Epithelial cell of alveolus of lung (primary cell): ENCODE results near the gene FNDC10. TPM values are rescaled to one million over a fixed set of nuclear protein-coding genes. Genes with fewer than 3 reads are reported as not detected.

Source experiments
- total RNA-seq: library from RNA; depleted of rRNA; stranded (reverse); fragments of >200 nt; gene quantifications from 2 replicates; pipeline ENCODE4 v1.2.1, GENCODE V29; 2015

The FNDC10 gene
- total RNA-seq, result 5.6 and 6.3 TPM in 2 replicates

DNA sequence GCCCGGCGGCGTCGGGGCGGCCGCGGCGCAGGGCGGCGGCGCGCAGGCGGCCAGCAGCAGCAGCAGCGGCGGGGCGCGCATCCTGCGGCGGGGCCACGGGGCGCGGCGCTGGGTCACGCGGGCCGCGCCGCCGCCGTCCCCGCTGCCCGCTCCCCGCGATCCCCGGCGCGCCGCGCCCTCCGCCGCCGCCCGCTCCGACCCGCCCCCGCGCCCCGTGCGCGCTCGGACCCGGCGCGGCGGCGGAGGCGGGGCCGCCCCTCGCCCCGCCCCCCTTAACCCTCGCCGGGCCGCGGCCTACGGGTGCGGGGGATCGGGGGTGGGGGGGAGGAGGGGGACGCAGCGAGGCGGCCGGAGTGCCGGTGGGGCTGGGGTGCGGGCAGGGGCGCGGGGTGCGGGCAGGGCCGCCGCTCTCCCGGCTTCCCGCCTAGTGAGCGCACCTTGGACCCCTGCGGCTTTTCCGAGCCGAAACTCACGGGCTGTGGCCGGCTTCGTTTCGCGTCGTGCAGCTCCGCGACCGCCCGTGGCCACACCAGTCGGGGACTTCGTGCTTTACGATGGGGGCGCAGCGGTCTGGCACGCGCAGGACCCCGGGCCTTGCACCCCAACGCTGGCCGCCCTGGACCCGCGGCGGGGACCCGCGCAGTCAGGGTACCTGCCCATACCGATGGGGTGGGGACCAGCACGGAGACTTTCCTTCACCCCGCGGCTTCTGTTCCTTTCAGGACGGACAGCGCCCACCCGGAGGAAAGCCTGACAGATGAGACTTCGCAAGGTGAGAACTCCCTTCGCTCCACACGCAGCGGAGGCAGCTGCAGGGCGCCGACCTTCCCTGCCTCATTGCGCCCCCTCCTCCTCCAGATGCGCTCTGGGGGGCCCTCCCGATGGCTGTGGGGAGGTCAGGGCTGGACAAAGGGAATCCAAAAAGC is at the start of gene FNDC10:
FNDC10 (minus strand) TSS at position 201 of the 926 bp plus-strand sequence; CDS start at position 81, 120 bp downstream.

DNA sequence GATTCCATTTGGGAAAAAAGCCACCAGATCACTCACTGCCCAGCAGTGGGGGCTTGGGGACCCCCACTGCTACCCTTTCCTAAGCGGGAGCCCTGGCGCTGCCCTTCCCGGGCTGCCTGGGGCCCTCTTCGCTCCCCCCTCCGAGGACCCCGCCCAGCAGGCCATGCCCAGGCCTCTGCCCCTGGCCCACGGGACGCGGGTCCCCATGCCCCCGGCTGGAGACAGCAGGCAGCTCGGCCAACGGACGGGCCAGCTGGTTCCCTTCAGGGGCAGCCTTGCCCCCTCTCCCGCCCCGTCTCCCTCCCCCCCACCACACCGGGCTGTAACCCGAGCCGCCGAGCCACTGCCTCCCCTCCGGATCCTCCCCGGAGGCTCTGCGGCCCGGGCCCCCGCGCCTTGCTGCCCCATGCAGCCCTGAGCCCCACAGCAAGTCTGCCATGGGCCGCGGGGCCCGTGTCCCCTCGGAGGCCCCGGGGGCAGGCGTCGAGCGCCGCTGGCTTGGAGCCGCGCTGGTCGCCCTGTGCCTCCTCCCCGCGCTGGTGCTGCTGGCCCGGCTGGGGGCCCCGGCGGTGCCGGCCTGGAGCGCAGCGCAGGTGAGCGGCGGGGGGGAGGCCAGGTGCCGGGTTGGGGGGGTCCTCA is 32.0 kb upstream of the FNDC10 start, which contains the start of gene MMP23B:
MMP23B (plus strand) TSS at position 392 of the 639 bp plus-strand sequence; CDS start at position 438, 46 bp downstream.

DNA sequence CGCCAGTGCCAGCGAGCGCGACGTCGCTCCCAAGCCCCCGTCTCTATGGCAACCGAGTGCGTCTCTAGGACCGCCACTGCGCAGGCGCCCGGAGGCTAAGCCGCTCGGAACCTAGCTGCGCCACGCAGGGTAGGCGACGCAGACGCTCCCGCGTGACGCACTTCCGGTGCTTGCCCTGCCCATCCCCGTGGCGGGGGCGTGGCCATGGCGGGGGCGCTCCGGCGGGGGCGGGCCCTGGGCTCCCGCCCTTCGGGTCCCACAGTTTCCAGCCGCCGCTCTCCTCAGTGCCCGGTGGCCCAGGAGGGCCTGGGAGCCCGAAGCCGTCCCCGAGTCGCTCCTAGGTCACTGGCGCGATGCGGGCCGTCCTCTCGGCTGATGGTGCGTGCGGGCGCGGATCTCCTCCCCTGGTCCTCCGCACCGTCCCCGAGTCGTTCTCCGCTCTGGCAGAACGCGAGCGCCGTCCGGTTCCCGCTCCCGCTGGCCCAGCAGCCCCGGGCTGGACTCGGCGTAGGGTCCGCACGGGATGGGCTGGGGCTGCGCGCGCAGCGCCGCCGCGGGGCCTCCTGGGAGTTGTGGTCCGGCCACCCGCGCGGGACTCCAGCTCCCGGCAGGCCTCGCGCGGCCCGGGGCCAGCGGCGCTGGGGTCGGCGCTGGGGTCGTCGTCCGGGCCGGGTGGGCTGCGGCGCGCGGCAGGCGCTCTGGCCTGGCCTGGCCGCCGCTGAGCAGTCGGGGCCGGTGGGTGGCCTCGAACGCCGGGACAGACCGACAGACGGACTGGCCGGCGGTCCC is 15.5 kb upstream of the FNDC10 start, which contains the start of gene MIB2:
MIB2 (plus strand) TSS at position 245 of the 789 bp plus-strand sequence. CDS start 7,953 bp downstream, outside the sequence.

DNA sequence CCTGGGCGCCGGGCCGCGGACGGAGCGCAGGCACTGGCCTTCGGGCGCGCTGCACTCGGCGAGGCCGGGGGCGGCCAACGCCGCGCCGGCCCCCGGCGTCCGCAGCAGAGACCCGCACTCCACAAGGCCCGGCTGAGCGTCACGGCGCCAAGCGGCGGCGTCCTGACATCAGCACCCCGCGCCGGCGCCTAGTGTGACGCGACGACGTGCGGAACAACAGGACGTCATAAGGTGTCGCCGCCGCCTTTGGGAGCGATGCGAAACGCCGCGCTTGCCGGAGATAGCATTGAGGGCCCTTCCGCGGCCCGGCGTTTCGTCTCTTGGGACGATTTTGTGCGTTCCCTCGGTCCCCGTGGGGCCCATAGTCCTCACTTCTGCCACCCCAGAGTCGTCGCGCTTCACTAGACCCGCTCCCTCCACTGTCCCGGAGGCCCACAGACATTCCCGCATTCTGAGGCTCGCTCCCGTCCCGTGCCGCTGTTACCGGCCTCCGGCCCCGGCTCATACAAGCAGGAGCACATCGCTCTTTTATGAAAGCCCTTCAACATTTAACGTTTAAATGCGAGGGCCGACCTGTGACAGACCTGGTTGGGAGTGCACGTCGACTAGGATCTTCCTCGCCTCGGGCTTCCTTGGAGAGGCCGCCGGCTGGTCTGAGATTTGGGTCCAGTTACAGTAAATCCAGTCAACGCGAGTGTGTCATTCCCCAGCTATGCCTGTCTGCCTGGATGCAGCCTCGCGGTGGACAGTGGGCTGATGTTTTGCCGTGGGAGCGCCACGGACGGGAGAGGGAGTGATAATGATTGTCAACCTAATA is 25.0 kb downstream of the FNDC10 start, which contains the start of gene SSU72:
SSU72 (minus strand) TSS at position 143 of the 817 bp plus-strand sequence. CDS start 306 bp downstream, outside the sequence.

Other genes with a start within 250 kb of the FNDC10 start
- 281 and 666 TPM in 2 replicates for gene MXRA8, start 241.6 kb downstream of the FNDC10 start, total RNA-seq
- 119 and 199 TPM in 2 replicates for gene AURKAIP1, start 224.9 kb downstream of the FNDC10 start, total RNA-seq
- gene CCNL2, start 200.8 kb downstream of the FNDC10 start, total RNA-seq, result 28.2 and 115 TPM in 2 replicates
- 120 and 138 TPM in 2 replicates for gene MRPL20, start 192.8 kb downstream of the FNDC10 start, total RNA-seq
- 3.1 and 4.1 TPM in 2 replicates for gene ANKRD65, start 178.9 kb downstream of the FNDC10 start, total RNA-seq
- 30.5 and 35.1 TPM in 2 replicates for gene VWA1, start 164.4 kb downstream of the FNDC10 start, total RNA-seq
- gene ATAD3C, start 150.4 kb downstream of the FNDC10 start, total RNA-seq, result 0.13 TPM in 1 of 2 replicates, not detected in the other
- gene ATAD3B, start 128.4 kb downstream of the FNDC10 start, total RNA-seq, result 11.4 and 20.0 TPM in 2 replicates
- 15.3 and 45.6 TPM in 2 replicates for gene ATAD3A, start 88.0 kb downstream of the FNDC10 start, total RNA-seq
- 4.4 and 10.3 TPM in 2 replicates for gene TMEM240, start 59.5 kb downstream of the FNDC10 start, total RNA-seq
- 107 and 127 TPM in 2 replicates for gene SSU72, start 25.3 kb downstream of the FNDC10 start, total RNA-seq
- gene MIB2, start 15.4 kb upstream of the FNDC10 start, total RNA-seq, result 21.3 and 43.8 TPM in 2 replicates
- 9.3 and 90.0 TPM in 2 replicates for gene MMP23B, start 32.0 kb upstream of the FNDC10 start, total RNA-seq
- gene CDK11B, start 58.9 kb upstream of the FNDC10 start, total RNA-seq, result 9.6 and 14.5 TPM in 2 replicates
- gene SLC35E2B, start 92.7 kb upstream of the FNDC10 start, total RNA-seq, result 34.1 and 59.7 TPM in 2 replicates
- 5.2 and 17.6 TPM in 2 replicates for gene CDK11A, start 124.2 kb upstream of the FNDC10 start, total RNA-seq
- gene NADK, start 178.3 kb upstream of the FNDC10 start, total RNA-seq, result 38.8 and 45.2 TPM in 2 replicates